CD4-positive, alpha-beta memory T cell (primary cell): ENCODE data around the gene CDKN2D. TPM values are rescaled to one million over a fixed set of nuclear protein-coding genes. Genes with fewer than 3 reads are reported as not detected.

Experiments
- CTCF ChIA-PET: fragments of 350-600 bp; sonication (Branson Sonifier 250); formaldehyde crosslinking; loops from one replicate; lab custom pipeline; 2021; ENCODE audit warnings: inconsistent platforms; ENCODE audit not compliant: partially characterized antibody; lab: Charles Lee
- POLR2A ChIA-PET: fragments of 350-600 bp; sonication (Branson Sonifier 250); formaldehyde crosslinking; loops from one replicate; lab custom pipeline; 2021; ENCODE audit not compliant: partially characterized antibody; lab: Charles Lee
- DNase-seq, 5 donors: peaks; one replicate each; pipeline versions ENCODE4 v3.0.0 to v3.0.0-alpha.2; 2020 to 2022; ENCODE audit warnings: mixed read lengths in 1 of 5
- H3K27ac ChIP-seq: one replicate; pipeline ENCODE4 v1.7.0; 2013; ENCODE audit warnings: low read depth, low read length
- H3K27me3 ChIP-seq: 2 replicates; pipeline ENCODE4 v1.7.0; 2013; ENCODE audit warnings: mild to moderate bottlenecking, low read length, moderate library complexity; ENCODE audit not compliant: insufficient read depth
- H3K36me3 ChIP-seq: 2 replicates; pipeline ENCODE4 v1.7.0; 2013; ENCODE audit warnings: mild to moderate bottlenecking, low read length, moderate library complexity; ENCODE audit not compliant: insufficient read depth
- H3K4me1 ChIP-seq: 2 replicates; pipeline ENCODE4 v1.7.0; 2013; ENCODE audit warnings: mild to moderate bottlenecking, low read length, moderate library complexity; ENCODE audit not compliant: insufficient read depth
- H3K4me3 ChIP-seq, 2 donors: one replicate each; pipeline ENCODE4 v1.7.0; 2013; ENCODE audit warnings: low read length in 2 of 2, mild to moderate bottlenecking in 1 of 2
- H3K9me3 ChIP-seq, 2 donors: one replicate each; pipeline ENCODE4 v1.7.0; 2013; ENCODE audit warnings: low read length in 2 of 2, control low read depth in 1 of 2; ENCODE audit not compliant: control insufficient read depth in 1 of 2
- H3K27ac Mint-ChIP-seq, 7 donors: one replicate each; pipeline ENCODE4 v1.8.0; 2020 to 2021; ENCODE audit warnings: mixed read lengths in 7 of 7, mild to moderate bottlenecking in 6 of 7, inconsistent platforms in 3 of 7, moderate library complexity in 3 of 7
- H3K27me3 Mint-ChIP-seq, 2 donors: one replicate each; pipeline ENCODE4 v1.8.0; 2020 to 2021; ENCODE audit warnings: mixed read lengths in 2 of 2
- H3K36me3 Mint-ChIP-seq, 2 donors: one replicate each; pipeline ENCODE4 v1.8.0; 2020 to 2021; ENCODE audit warnings: mixed read lengths in 2 of 2, inconsistent platforms in 1 of 2, mild to moderate bottlenecking in 1 of 2
- H3K4me1 Mint-ChIP-seq, 4 donors: one replicate each; pipeline ENCODE4 v1.8.0; 2020 to 2021; ENCODE audit warnings: mixed read lengths in 4 of 4, mild to moderate bottlenecking in 1 of 4
- H3K4me3 Mint-ChIP-seq, 8 donors: one replicate each; pipeline ENCODE4 v1.8.0; 2020 to 2021; ENCODE audit warnings: mixed read lengths in 8 of 8, mild to moderate bottlenecking in 7 of 8, moderate library complexity in 6 of 8, inconsistent platforms in 3 of 8
- H3K9me3 Mint-ChIP-seq, 8 donors: one replicate each; pipeline ENCODE4 v1.8.0; 2020 to 2021; ENCODE audit warnings: mixed read lengths in 8 of 8, mild to moderate bottlenecking in 5 of 8, inconsistent platforms in 3 of 8, moderate library complexity in 1 of 8
- intact Hi-C: fragments of 100-400 bp; cut with micrococcal nuclease; formaldehyde crosslinking; loops from one replicate; pipeline ENCODE4 v1.15.1; 2023
- polyA plus RNA-seq, 2 donors: library from polyadenylated mRNA; unstranded; fragments of 300-500 nt; fragmentation: Illumina TruSeq; gene quantifications; one replicate each; pipeline ENCODE4 v1.2.3, GENCODE V29; 2021
- total RNA-seq, 2 experiments: library from RNA; stranded (reverse); gene quantifications; one replicate each; pipeline ENCODE4 v1.2.3, GENCODE V29; 2021

CDKN2D gene
- total and polyA plus RNA-seq, 4 experiments from 2014 or later, result 25.6 to 159 (median 79.4) TPM

GRCh38 chr19:10565567-10566407 is 3.0 kb downstream of the CDKN2D start, which contains the start of gene KRI1:
Gene KRI1 (minus strand): TSS chr19:10566010. CDS start chr19:10565999, 11 bp downstream.
- Histone ChIP-seq H3K4me3 (peak within 1 kb of the TSS; percentile 95 to 97), H3K27me3 (no peaks in the 10 kb centered on the region), H3K4me1 (peaks cover 37% of the 10 kb centered on the region), H3K9me3 (no peaks in the 10 kb centered on the region), H3K27ac (peak within 1 kb of the TSS; percentile 94), H3K36me3 (peaks cover 4% of the 10 kb centered on the region)
- H3K27me3 Mint-ChIP-seq, result no peaks in the 10 kb centered on the region
- H3K9me3 Mint-ChIP-seq, result peaks cover 0 to 2% (median 0%) of the 10 kb centered on the region in 8 donors
- peaks cover 22 to 50% (median 33%) of the 10 kb centered on the region in 4 donors for H3K4me1 Mint-ChIP-seq
- intact Hi-C loops, result loop anchor here (1.0 to 5.0 kb wide), 5 partner anchors 11 to 307 kb away; partner anchors contain the start of genes CARM1 and ILF3
- H3K4me3 Mint-ChIP-seq, result peak within 1 kb of the TSS; percentile 90 to 99 (median 98)
- H3K27ac Mint-ChIP-seq, result peak within 1 kb of the TSS; percentile 95 to 99 (median 98)
- DNase-seq, result peak; percentile 98 to 100 (median 99)
- ChIA-PET CTCF (interaction anchor here (0.7 to 1.7 kb wide), 3 partner anchors 9 to 25 kb away, joined by 3 to 9 read pairs (median 4); no protein-coding TSS in a partner anchor), POLR2A (interaction anchor here (0.7 to 10.2 kb wide), 18 partner anchors 12 to 423 kb away, joined by 3 to 128 read pairs (median 4); partner anchors contain the start of genes ATG4D, CARM1, DNM2 and QTRT1)
- peaks cover 10 to 38% of the 10 kb centered on the region in 2 donors for H3K36me3 Mint-ChIP-seq

DNA sequence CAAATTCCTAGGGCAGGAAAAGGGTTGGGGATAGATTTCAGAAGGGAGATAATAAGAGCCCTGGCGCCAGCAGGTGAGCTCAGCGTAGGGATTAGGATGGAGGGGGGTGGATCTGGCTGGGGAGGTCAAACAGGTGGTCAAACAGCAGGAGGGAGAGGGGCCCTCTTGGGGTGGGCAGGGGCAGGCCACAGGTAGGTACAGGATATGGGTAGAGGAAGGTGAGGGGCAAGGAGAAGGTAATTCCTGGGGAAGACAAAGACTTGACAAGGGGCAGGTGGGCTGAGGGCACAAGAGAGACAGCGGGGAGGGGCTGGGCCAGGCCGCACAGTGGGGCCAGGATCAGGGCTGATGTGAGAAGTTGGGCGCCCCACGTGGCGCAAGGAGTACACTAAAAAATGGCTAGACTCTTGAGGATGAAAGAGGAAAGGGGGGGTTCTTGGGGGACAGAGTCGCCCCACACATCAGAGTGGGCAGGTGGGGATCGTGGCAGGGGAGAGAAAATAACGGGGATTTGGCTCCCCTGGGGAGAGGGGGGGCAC is 3.7 kb downstream of the CDKN2D start:
- Mint-ChIP-seq H3K27me3 (no peaks in the 10 kb centered on the region), H3K27ac (peak overlapping the region; percentile 95 to 98 (median 97)), H3K9me3 (peaks cover 0 to 2% (median 0%) of the 10 kb centered on the region in 8 donors), H3K4me1 (peaks cover 21 to 50% (median 32%) of the 10 kb centered on the region in 4 donors), H3K36me3 (peaks cover 13 to 42% of the 10 kb centered on the region in 2 donors), H3K4me3 (peak overlapping the region; percentile 90 to 99 (median 98))
- Histone ChIP-seq H3K9me3 (no peaks in the 10 kb centered on the region), H3K27me3 (no peaks in the 10 kb centered on the region), H3K36me3 (peaks cover 11% of the 10 kb centered on the region), H3K27ac (peak overlapping the region; percentile 94), H3K4me3 (peak overlapping the region; percentile 43 to 95), H3K4me1 (peaks cover 37% of the 10 kb centered on the region)
- POLR2A ChIA-PET, result interaction anchor here (1.0 to 10.2 kb wide), 10 partner anchors 11 to 157 kb away, joined by 3 to 128 read pairs (median 10); partner anchors contain the start of genes ATG4D and S1PR5
- DNase-seq, result peak; percentile 42 to 68 (median 48)
- CTCF ChIA-PET, result interaction anchor here (1.7 kb wide), 1 partner anchor 13 kb away, joined by 9 read pairs; no protein-coding TSS in a partner anchor
- intact Hi-C loops, result loop anchor here (5.0 kb wide), 3 partner anchors 37 to 307 kb away; partner anchors contain the start of gene CARM1

GRCh38 chr19:10562609-10563008 is 6.2 kb downstream of the CDKN2D start:
- Histone ChIP-seq H3K27me3 (no peaks in the 10 kb centered on the region), H3K9me3 (no peaks in the 10 kb centered on the region), H3K27ac (no peak overlapping the region), H3K36me3 (peaks cover 36% of the 10 kb centered on the region), H3K4me3 (no peak overlapping the region), H3K4me1 (peaks cover 31% of the 10 kb centered on the region)
- intact Hi-C loops, result no loop called here
- peaks cover 21 to 42% of the 10 kb centered on the region in 2 donors for H3K36me3 Mint-ChIP-seq
- ChIA-PET CTCF (interaction anchor here (1.3 to 2.5 kb wide), 3 partner anchors 18 to 302 kb away, joined by 3 to 7 read pairs (median 3); no protein-coding TSS in a partner anchor), POLR2A (interaction anchor here (10.2 kb wide), 1 partner anchor 9 kb away, joined by 128 read pairs; no protein-coding TSS in a partner anchor)
- H3K4me1 Mint-ChIP-seq, result peaks cover 19 to 36% (median 27%) of the 10 kb centered on the region in 4 donors
- no peaks in the 10 kb centered on the region for H3K27me3 Mint-ChIP-seq
- peak overlapping the region in 3 of 7 donors; percentile 8 to 51 (median 27) for H3K27ac Mint-ChIP-seq
- no peak for DNase-seq
- no peak overlapping the region for H3K4me3 Mint-ChIP-seq
- H3K9me3 Mint-ChIP-seq, result peaks cover 0 to 2% (median 0%) of the 10 kb centered on the region in 8 donors

DNA sequence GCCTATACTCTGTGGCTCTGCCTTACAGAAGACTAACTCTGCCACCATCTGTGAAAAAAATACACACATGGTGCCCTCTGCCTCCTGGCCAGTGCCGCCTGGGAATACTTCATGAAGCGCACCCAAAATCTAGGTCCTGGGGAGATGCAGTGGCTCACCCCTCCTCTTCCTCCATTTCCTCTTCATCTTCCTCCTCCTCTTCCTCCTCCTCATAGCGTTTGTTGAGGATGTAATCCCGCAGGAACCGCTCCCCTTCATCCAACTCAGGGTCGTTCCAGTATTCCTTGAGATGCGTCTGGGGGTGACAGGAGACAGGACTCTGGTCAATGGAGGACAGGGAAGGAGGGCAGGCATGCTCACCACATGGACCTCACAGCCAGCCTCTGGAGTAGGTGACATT is 8.6 kb downstream of the CDKN2D start:
- no peak overlapping the region for H3K4me3 Mint-ChIP-seq
- no peaks in the 10 kb centered on the region for H3K27me3 Mint-ChIP-seq
- H3K9me3 ChIP-seq, result no peaks in the 10 kb centered on the region
- ChIA-PET POLR2A (no interaction called here), CTCF (interaction anchor here (1.5 kb wide), 1 partner anchor 17 kb away, joined by 4 read pairs; no protein-coding TSS in a partner anchor)
- peak overlapping the region in 2 of 7 donors; percentile 36 to 90 for H3K27ac Mint-ChIP-seq
- H3K4me3 ChIP-seq, result no peak overlapping the region
- DNase-seq, result no peak
- peaks cover 13 to 35% of the 10 kb centered on the region in 2 donors for H3K36me3 Mint-ChIP-seq
- no peaks in the 10 kb centered on the region for H3K9me3 Mint-ChIP-seq
- intact Hi-C loops, result no loop called here
- H3K36me3 ChIP-seq, result peaks cover 49% of the 10 kb centered on the region
- peaks cover 10 to 32% (median 18%) of the 10 kb centered on the region in 4 donors for H3K4me1 Mint-ChIP-seq
- no peaks in the 10 kb centered on the region for H3K27me3 ChIP-seq
- no peak overlapping the region for H3K27ac ChIP-seq
- peaks cover 30% of the 10 kb centered on the region for H3K4me1 ChIP-seq

GRCh38 chr19:10557603-10558197 is 11.1 kb downstream of the CDKN2D start:
- Histone ChIP-seq H3K9me3 (no peaks in the 10 kb centered on the region), H3K4me1 (peaks cover 43% of the 10 kb centered on the region), H3K36me3 (peaks cover 67% of the 10 kb centered on the region), H3K27me3 (no peaks in the 10 kb centered on the region), H3K27ac (no peak overlapping the region), H3K4me3 (no peak overlapping the region)
- H3K27ac Mint-ChIP-seq, result peak overlapping the region in 4 of 7 donors; percentile 35 to 70 (median 58)
- H3K4me3 Mint-ChIP-seq, result no peak overlapping the region
- ChIA-PET CTCF (interaction anchor here (1.5 kb wide), 2 partner anchors 10 to 23 kb away, joined by 4 read pairs; no protein-coding TSS in a partner anchor), POLR2A (interaction anchor here (0.6 kb wide), 1 partner anchor 52 kb away, joined by 3 read pairs; no protein-coding TSS in a partner anchor)
- H3K4me1 Mint-ChIP-seq, result peaks cover 18 to 46% (median 29%) of the 10 kb centered on the region in 4 donors
- DNase-seq, result no peak
- intact Hi-C loops, result no loop called here
- peaks cover 17 to 52% of the 10 kb centered on the region in 2 donors for H3K36me3 Mint-ChIP-seq
- no peaks in the 10 kb centered on the region for H3K27me3 Mint-ChIP-seq
- H3K9me3 Mint-ChIP-seq, result no peaks in the 10 kb centered on the region

- CTCF ChIA-PET, result interaction anchor here (0.8 to 4.3 kb wide), 7 partner anchors 10 to 49 kb away, joined by 3 to 16 read pairs (median 4); no protein-coding TSS in a partner anchor
- Histone ChIP-seq H3K9me3 (no peaks in the 10 kb centered on the region), H3K4me1 (peaks cover 51% of the 10 kb centered on the region), H3K27me3 (no peaks in the 10 kb centered on the region), H3K36me3 (peaks cover 69% of the 10 kb centered on the region), H3K4me3 (no peak overlapping the region), H3K27ac (peak overlapping the region; percentile 53)
- no peaks in the 10 kb centered on the region for H3K9me3 Mint-ChIP-seq
- POLR2A ChIA-PET, result interaction anchor here (1.2 to 7.0 kb wide), 3 partner anchors 10 to 146 kb away, joined by 4 to 128 read pairs (median 5); partner anchors contain the start of genes CDKN2D, KRI1 and QTRT1
- H3K27ac Mint-ChIP-seq, result peak overlapping the region in 6 of 7 donors; percentile 64 to 90 (median 76)
- H3K36me3 Mint-ChIP-seq, result peaks cover 28 to 55% of the 10 kb centered on the region in 2 donors
- no peaks in the 10 kb centered on the region for H3K27me3 Mint-ChIP-seq
- no peak for DNase-seq
- H3K4me3 Mint-ChIP-seq, result peak overlapping the region in 3 of 8 donors; percentile 8 to 35 (median 17)
- peaks cover 20 to 56% (median 35%) of the 10 kb centered on the region in 4 donors for H3K4me1 Mint-ChIP-seq
- intact Hi-C loops, result no loop called here
These were observed 13.2 kb downstream of the CDKN2D start for GRCh38 chr19:10555610-10555973.
